ENCODE data around the gene ACTR10. TPM values are rescaled to one million over a fixed set of nuclear protein-coding genes. Genes with fewer than 3 reads are reported as not detected.
A peak's percentile ranks its signal among the peaks of the same experiment; 100 is the strongest.

ACTR10 gene
- total RNA-seq, 1 donor from 2014 or later: 103 TPM

DNA sequence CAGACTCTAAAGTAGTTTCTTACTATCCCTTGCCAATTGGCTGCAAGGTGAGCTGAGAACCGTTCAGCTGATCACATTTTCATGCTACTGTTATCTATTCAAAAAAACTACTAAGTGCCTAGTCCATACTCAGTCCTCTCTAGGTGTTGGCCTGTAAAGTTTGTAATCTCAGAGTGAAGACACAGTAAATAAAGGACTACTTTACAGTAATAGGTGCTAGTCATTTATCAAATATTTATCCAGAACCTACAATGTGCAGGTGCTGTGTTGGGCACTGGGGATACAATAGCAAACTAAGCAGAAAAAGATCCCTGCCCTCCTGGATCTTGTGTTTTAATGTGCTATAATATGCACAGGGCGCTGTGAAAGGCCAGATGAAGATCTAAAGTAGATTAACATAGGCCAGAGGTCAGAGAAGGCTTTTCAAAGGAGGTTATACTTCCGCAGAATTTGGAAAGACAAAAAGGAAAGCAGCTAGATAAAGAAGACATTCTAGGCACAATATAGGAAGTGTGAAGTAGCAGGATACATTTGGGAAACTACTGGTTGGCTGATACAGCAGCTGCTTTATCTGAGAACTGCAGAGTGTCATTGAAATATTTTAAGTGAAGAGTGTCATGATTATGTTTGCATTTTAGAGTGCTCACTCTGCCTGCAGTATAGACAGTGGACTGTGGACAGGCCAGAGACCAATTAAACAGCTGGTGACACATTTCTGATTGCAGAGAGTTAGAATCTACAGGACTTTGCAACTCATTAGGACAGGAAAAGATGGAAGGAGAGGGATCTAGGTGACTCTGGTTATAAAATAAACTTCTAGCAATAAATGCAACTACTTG lies 8.0 kb upstream of the ACTR10 start:
- no peak for TF ChIP-seq CTCF (conservative IDR thresholded peaks at IDR 0.05; ENCODE audit: low read depth, low read length)
- no peak for DNase-seq (ENCODE audit: low read depth)
- H3K4me3 ChIP-seq (ENCODE audit: low read depth, low read length): no peak overlapping the region

GRCh38 chr14:58193542-58193941 lies 6.4 kb upstream of the ACTR10 start:
- no peak overlapping the region for H3K4me3 ChIP-seq (ENCODE audit: low read depth, low read length)
- TF ChIP-seq CTCF (conservative IDR thresholded peaks at IDR 0.05; ENCODE audit: low read depth, low read length): no peak
- peak; percentile 69 for DNase-seq (ENCODE audit: low read depth)

DNA sequence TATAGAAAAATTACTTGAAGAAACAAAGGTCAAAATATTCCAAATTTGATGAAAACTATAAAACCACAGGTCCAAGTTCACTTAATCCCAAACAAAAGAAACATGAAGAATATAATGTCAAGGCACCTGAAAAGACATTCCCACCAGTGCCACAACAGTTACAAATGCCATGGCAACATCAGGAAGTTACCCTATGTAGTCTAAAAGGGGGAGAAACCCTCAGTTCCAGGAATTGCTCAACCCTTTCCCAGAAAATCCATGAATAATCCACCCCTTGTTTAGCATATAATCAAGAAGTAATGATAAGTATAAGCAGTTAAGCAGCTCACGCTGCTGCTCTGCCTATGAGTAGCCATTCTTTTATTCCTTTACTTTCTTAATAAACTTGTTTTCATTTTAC lies 3.8 kb upstream of the ACTR10 start:
- TF ChIP-seq CTCF (conservative IDR thresholded peaks at IDR 0.05; ENCODE audit: low read depth, low read length): no peak
- DNase-seq (ENCODE audit: low read depth): no peak

DNA sequence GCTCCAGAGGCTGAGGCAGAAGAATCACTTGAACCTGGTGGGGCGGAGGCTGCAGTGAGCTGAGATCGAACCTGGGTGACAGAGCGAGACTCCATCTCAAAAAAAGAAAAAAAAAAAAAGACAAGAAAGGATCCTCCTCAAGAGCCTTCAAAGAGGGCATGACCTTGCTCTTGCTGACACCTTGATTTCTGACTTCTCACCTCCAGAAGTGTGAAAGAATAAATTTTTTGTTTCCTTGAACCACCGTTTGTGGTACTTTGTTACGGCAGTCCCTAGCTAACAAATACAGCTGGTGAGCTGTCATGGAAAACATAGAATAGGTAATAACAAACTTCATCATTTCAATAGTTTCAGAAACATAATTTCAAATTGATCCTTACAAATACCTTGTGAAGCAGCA lies 1.9 kb upstream of the ACTR10 start:
- no peak overlapping the region for H3K4me3 ChIP-seq (ENCODE audit: low read depth, low read length)
- DNase-seq (ENCODE audit: low read depth): no peak
- no peak for TF ChIP-seq CTCF (conservative IDR thresholded peaks at IDR 0.05; ENCODE audit: low read depth, low read length)

More for the DNA sequence above, 3.8 kb upstream of the ACTR10 start:
- H3K4me3 ChIP-seq (ENCODE audit: low read depth, low read length): no peak overlapping the region

- H3K4me3 ChIP-seq (ENCODE audit: low read depth, low read length): peak overlapping the region; percentile 99
- no peak for TF ChIP-seq CTCF (conservative IDR thresholded peaks at IDR 0.05; ENCODE audit: low read depth, low read length)
- DNase-seq (ENCODE audit: low read depth): no peak
Observed at GRCh38 chr14:58200480-58200841, 512 bp downstream of the ACTR10 start.

DNA sequence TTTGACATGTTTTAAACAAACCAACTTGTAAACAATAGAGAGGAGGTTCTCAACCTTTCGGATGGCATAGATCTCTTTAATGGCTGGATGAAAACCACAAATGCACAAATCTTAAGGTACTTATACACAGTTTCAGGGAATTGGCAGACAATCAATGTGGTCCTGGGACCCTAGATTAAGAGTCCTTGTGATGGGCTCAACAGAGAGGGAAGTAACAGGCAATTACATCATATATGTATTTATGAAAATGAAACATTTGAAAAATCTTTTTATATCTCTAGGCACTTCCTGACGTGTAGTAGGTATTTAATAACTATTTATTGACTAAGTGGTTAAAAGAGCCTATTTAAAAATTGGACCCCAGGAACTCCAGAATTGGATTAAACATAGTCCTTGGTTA lies 897 bp downstream of the ACTR10 start:
- no peak for TF ChIP-seq CTCF (conservative IDR thresholded peaks at IDR 0.05; ENCODE audit: low read depth, low read length)
- H3K4me3 ChIP-seq (ENCODE audit: low read depth, low read length): peak overlapping the region; percentile 99
- no peak for DNase-seq (ENCODE audit: low read depth)

DNA sequence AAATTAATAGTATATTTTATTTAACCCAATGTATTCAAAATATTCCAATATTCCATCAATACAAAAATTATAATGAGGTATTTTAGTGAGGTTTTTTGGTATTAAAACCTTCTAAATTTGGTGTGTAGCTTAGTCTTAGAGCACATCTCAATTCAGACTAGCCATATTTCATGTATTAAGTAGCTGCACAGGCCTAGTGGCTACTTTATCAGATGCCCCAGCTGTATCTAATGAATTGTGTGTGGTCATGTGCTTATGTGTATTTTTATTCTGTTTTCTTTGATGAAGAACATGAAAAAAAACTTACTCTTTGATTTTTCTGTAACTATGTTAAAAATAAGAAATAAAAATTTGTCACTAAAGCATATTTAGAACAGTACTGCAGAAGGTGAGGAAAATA lies 13.2 kb downstream of the ACTR10 start:
- no peak for TF ChIP-seq CTCF (conservative IDR thresholded peaks at IDR 0.05; ENCODE audit: low read depth, low read length)
- no peak overlapping the region for H3K4me3 ChIP-seq (ENCODE audit: low read depth, low read length)
- no peak for DNase-seq (ENCODE audit: low read depth)
